C4-2B (cell line): ENCODE results near the gene LTO1.

ENCODE experiments used
- CTCF ChIP-seq: fragments of 450-650 bp; conservative IDR thresholded peaks from 2 replicates; pipeline ENCODE4 v1.5.1; 2017; ENCODE audit warnings: mild to moderate bottlenecking
- ZFX ChIP-seq: fragments of 450-650 bp; IDR thresholded peaks from 2 replicates; pipeline ENCODE4 v1.6.1; 2017

DNA sequence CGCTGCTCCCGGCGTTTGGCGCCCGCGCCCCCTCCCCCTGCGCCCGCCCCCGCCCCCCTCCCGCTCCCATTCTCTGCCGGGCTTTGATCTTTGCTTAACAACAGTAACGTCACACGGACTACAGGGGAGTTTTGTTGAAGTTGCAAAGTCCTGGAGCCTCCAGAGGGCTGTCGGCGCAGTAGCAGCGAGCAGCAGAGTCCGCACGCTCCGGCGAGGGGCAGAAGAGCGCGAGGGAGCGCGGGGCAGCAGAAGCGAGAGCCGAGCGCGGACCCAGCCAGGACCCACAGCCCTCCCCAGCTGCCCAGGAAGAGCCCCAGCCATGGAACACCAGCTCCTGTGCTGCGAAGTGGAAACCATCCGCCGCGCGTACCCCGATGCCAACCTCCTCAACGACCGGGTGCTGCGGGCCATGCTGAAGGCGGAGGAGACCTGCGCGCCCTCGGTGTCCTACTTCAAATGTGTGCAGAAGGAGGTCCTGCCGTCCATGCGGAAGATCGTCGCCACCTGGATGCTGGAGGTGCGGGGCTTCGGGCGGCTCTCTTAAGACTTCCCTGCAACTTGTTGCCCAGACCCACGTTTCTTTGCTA is 34.1 kb downstream of the LTO1 start, which contains the start of gene CCND1:
- TF ChIP-seq CTCF: no peak; the same call in 1 of the 2 replicates
- no peak for TF ChIP-seq ZFX
